Esophagus squamous epithelium (tissue), 4 donors: Measurements from ENCODE around the gene RPL19.

Source experiments
- CTCF ChIP-seq, 6 experiments: fragments of 450-650 bp in 4 of 6; fragments of 200-600 bp in 2 of 6; sonication (generic) in 2 of 6; IDR thresholded peaks; one replicate each; pipeline ENCODE4 v1.5.1; 2016 to 2019; ENCODE audit warnings: antibody characterized with exemption in 6 of 6, mild to moderate bottlenecking in 4 of 6, moderate library complexity in 4 of 6
- POLR2A ChIP-seq, 4 donors: fragments of 450-650 bp; IDR thresholded peaks; one replicate each; pipeline ENCODE4 v1.6.1; 2017; ENCODE audit warnings: antibody characterized with exemption in 4 of 4, mild to moderate bottlenecking in 4 of 4, moderate library complexity in 3 of 4

GRCh38 chr17:39198186-39198566 lies 1.9 kb upstream of the RPL19 start:
- TF ChIP-seq CTCF (IDR thresholded peaks at IDR 0.05) (no peak), POLR2A (IDR thresholded peaks at IDR 0.05) (no peak)
